B cell (primary cell): ENCODE measurements around the gene MRM1.

ENCODE experiments used
- EZH2 ChIP-seq: IDR thresholded peaks from 2 replicates; pipeline ENCODE4 v1.6.1; 2012; ENCODE audit warnings: borderline replicate concordance, low read depth, mild to moderate bottlenecking, moderate library complexity, low read length; ENCODE audit not compliant: insufficient read depth, poor library complexity, severe bottlenecking
- TF ChIP-seq, protein P1 (sequence below): fragments of 200-600 bp; IDR thresholded peaks from one replicate; pipeline ENCODE4 v1.8.0; 2022; ENCODE audit warnings: antibody characterized with exemption, mild to moderate bottlenecking

DNA sequence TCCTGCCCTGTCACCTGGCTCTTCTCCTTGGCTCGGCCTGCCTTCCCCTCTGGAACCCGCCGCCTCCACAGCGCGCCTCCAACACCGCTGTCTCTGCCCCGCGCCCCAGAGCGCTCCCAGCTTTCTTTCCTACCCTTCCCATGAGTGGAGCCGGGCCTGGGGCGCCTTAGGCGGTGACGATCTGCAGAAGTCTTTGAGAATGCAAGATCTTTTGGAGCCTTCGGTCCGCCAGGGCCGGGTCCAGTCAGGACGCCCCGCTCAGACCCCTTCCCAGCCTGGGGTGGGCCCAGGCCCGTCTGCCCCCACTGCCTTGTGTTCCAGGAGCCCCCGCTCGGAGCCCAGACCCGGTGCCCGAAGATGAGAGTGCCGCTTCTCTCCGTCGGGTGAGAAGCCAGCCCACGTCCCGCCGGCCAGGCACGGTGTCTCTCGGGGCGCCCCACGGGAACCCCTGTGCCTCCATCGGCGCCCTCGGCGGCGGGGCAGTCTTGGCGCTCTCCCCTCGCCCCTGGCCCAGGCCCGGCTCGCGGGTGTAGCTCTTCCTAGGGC, 40.0 kb downstream of the MRM1 start:
- TF ChIP-seq, protein P1, sequence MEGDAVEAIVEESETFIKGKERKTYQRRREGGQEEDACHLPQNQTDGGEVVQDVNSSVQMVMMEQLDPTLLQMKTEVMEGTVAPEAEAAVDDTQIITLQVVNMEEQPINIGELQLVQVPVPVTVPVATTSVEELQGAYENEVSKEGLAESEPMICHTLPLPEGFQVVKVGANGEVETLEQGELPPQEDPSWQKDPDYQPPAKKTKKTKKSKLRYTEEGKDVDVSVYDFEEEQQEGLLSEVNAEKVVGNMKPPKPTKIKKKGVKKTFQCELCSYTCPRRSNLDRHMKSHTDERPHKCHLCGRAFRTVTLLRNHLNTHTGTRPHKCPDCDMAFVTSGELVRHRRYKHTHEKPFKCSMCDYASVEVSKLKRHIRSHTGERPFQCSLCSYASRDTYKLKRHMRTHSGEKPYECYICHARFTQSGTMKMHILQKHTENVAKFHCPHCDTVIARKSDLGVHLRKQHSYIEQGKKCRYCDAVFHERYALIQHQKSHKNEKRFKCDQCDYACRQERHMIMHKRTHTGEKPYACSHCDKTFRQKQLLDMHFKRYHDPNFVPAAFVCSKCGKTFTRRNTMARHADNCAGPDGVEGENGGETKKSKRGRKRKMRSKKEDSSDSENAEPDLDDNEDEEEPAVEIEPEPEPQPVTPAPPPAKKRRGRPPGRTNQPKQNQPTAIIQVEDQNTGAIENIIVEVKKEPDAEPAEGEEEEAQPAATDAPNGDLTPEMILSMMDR, result no peak
- TF ChIP-seq EZH2, result no peak
